8988T (cell line): ENCODE measurements around the gene KLK12.

Experiments
- DNase-seq: peaks from one replicate; pipeline ENCODE4 v3.0.0; 2011

The KLK12 gene

GRCh38 chr19:50979758-50980157 is 55.0 kb downstream of the KLK12 start:
- no peak for DNase-seq
